Measurements from ENCODE around the gene ZKSCAN5. TPM values are rescaled to one million over a fixed set of nuclear protein-coding genes. Genes with fewer than 3 reads are reported as not detected.
"Not testable (repeated sequence)": the region's sequence is repeated elsewhere in the genome, so short reads cannot be mapped to it uniquely, and the experiment has no call there.

Gene ZKSCAN5
- polyA plus RNA-seq, 5 donors: 11.9 to 16.6 (median 15.8) TPM

DNA sequence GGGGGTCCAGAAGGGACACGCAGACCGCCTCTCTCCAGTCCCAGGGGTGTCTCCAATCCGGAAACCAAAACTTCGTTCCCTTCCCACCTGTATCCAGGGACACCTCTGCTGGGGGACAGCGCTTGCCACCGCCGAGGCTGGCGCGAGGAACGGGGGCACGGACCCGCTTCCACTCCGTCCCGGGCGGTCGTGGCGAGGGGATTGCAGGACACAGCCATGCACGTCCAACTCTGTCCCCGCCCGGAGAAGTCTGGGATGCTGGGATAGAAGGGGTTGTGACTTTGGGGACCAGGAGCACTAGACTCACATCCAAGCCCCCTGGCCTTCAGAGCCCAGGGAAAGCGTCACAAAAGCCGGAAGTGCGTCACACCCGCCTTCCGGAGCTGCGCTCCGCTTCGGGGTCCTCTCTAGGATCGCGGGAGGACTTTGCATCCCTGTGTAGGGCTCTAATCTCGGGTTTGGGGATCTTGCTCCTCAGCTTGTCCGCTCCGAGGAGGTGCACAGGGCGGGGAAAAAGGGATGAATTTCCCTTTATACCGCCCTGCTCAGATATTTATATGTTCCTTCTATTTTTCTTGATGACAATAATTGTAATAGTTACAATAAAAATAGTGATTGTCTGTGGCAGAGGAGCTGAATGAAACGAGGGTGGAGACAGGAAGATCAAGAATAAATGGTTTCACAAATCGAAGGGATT, 47.5 kb downstream of the ZKSCAN5 start, which contains the start of gene FAM200A:
Gene FAM200A (minus strand): TSS at position 348 of the 697 bp plus-strand sequence. CDS start 3,707 bp downstream, outside the sequence.
- peak; percentile 90 to 92 for DNase-seq

- DNase-seq: no peak
These were observed 48.6 kb downstream of the ZKSCAN5 start for GRCh38 chr7:99553039-99553438.

GRCh38 chr7:99554939-99555338, 50.5 kb downstream of the ZKSCAN5 start:
- DNase-seq: no peak

GRCh38 chr7:99557196-99557607, 52.7 kb downstream of the ZKSCAN5 start:
- no peak for DNase-seq

GRCh38 chr7:99557940-99558305, 53.5 kb downstream of the ZKSCAN5 start:
- no peak for DNase-seq

DNA sequence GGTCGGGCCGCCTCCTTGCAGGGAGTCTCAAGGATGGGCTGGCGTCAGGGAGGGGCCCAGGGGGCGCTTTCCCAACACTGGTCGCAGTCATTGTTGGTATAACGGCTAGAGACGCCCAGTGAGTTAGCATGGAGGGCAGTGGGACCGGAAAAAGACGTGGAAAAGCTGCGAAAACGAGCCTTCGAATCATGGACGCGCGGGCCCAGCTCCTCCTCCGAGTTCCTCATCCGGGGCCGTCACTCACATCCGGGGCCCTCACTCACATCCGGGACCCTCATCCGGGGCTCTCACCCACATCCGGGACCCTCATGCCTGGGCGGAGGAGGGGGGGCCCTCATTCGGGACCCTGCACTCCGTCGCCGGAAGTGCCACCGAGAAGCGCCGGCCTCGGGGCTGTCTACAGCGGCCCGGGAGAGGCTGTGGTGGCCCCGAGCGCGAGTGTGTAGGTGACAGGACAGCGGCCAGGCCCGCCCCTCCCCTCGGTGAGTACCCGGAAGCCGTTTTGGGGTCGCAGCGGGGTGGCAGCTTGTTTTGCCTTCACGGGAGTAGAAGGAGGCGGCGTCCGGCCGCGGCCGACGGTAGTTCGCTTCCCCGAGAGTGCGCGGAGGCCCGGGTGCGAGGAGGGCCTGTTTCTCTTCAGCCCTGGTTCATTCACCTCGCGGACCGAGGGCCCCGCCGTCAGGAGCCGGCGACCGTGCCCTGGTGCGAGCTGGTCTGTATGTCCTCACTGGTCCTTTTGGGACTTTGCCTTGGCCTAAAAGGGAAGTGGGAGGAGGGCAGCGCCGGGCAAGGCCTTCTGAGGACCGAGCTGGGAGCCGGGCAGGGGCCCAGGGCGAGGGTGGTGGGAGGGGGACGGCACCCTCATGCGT, 54.1 kb downstream of the ZKSCAN5 start, which contains the start of gene ZNF655:
Gene ZNF655 (plus strand): TSS at position 337 of the 869 bp plus-strand sequence. CDS start 1,918 bp downstream, outside the sequence.
- DNase-seq: peak; percentile 88 to 90

- DNase-seq: no peak
These were observed 54.9 kb downstream of the ZKSCAN5 start for GRCh38 chr7:99559175-99559915.

GRCh38 chr7:99560834-99561736, 56.6 kb downstream of the ZKSCAN5 start:
- no peak for DNase-seq

DNA sequence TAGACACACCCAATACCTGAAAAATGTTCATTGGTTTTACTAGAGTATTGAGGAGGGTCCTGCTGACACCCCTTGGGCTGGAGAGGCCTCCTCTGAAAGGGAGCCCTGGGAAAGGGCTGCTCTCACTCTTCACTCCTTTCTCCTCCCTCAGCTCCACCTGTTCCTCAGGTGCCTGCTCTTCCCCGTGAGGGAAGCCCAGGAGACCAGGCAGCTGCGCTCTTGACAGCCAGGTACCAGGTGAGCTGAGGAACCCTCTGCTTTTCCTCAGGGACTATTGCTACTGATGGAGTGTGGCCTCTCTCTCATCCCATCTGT, 57.2 kb downstream of the ZKSCAN5 start:
- DNase-seq: no peak

DNA sequence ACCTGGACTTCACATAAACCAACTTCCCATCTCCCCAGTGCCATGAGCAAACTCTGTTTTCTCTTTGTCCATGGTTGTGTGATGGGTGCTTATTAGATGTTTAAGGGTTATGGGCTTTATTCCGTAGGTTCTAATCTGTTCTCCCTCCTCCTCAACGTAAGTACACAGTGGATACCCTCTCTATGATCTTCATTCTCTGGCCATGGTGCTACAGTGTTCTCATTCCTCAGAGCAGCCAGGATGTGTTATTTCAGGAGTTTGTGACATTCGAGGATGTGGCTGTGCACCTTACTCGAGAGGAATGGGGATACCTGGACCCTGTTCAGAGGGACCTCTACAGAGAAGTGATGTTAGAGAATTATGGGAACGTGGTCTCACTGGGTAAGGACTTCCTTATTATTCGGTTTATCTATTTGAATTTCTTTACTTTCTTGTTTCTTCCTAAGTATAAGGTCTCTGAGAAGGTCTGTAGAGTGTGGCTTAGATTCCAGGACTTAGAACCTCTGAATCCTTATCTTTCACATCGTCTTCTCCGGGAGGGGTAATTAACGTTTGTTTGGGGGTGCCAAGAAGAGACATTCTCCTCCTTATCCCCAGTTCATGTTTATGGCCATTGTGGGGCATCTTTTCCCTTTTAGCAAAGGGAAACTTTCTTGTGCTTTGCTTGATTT, 57.8 kb downstream of the ZKSCAN5 start:
- DNase-seq: no peak

- DNase-seq: no peak
These were observed 58.4 kb downstream of the ZKSCAN5 start for GRCh38 chr7:99562832-99563231.

GRCh38 chr7:99563650-99564049, 59.2 kb downstream of the ZKSCAN5 start:
- DNase-seq: no peak

DNA sequence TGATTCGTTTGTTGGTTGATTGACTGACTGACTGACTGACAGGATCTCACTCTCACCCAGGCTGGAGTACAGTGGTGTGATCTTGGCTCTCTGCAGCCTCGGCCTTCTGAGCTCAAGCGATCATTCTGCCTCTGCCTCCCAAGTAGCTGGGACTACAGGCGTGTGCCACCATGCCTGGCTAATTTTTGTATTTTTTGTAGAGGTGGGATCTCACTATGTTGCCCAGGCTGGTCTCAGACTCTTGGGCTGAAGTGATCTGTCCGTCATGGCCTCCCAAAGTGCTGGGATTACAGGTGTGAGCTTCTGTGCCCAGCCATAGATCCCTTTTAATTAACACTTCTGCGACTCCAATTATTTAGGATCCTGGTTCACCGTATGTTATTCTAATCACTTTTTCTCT, 64.3 kb downstream of the ZKSCAN5 start:
- DNase-seq: not testable (repeated sequence)

DNA sequence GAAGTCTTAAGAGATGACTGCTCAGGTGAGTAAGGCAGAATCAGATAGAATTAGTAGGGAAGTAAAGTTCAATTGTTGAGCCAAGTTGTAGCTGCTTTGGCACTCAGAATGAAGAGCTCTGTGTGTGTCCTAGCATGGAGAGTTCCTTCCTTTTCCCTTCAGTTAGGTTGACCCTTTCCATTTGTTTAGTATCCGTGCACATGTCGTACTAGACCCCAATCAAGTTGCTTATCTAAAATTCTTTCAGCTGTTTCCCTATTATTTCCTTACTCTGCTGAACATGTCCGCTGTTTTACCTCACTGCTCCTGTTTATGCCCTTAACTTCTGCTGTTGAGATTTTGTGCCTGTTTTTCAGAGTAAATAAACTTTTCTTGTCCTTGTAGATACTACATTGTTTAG, 67.3 kb downstream of the ZKSCAN5 start:
- DNase-seq: no peak

- DNase-seq: no peak
These were observed 68.8 kb downstream of the ZKSCAN5 start for GRCh38 chr7:99573257-99573656.

- no peak for DNase-seq
These were observed 71.8 kb downstream of the ZKSCAN5 start for GRCh38 chr7:99576251-99576650.

DNA sequence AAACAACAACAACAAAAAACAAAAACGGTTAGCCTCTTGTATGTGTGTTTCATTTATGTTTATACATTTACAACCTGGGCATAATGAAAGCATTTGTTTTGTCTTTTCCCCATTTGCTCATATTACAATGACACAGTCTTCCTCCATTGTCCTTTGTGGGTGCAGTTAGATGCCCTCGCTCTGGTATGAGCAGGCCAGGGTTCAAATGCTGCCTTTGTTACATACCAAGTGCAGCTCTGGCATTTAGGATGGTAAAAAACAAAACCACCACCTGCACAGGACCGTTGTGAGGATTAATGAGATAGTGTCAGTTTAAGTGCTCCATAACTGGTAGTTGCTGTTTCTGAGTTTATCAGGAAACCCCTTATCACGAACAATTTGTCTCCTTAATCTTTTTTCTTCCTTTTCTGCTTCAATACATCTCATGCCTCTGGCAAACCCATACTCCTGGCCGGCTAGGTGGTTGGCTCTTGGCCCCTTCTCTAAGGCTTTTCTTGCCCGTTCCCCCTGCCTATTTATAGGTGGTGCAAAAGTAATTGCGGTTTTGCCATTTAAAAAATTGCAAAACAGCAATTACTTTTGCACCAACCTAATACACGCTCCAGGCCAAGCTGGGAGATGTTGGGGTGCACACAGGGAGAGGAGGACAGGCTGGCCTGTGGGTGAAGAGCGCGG, 75.0 kb downstream of the ZKSCAN5 start:
- DNase-seq: no peak

- peak; percentile 43 to 56 for DNase-seq
These were observed 75.7 kb downstream of the ZKSCAN5 start for GRCh38 chr7:99579956-99580777.

- not testable (repeated sequence) for DNase-seq
These were observed 76.4 kb downstream of the ZKSCAN5 start for GRCh38 chr7:99580778-99581332.
